Measurements from ENCODE around the gene CD47.

CD47 gene

GRCh38 chr3:108073764-108074431 is 16.9 kb downstream of the CD47 start:
- no peak for DNase-seq (ENCODE audit: low read depth)
- in situ Hi-C loops (cut with HindIII; ENCODE audit: low sequenced_read_pairs), result no loop called here
- TF ChIP-seq CTCF (IDR thresholded peaks at IDR 0.05; ENCODE audit: low read depth, low read length, missing control alignments), result no peak
- H3K4me3 ChIP-seq (ENCODE audit: low read depth, low read length), result no peak overlapping the region

- H3K4me3 ChIP-seq (ENCODE audit: low read depth, low read length), result no peak overlapping the region
- no peak for TF ChIP-seq CTCF (IDR thresholded peaks at IDR 0.05; ENCODE audit: low read depth, low read length, missing control alignments)
- in situ Hi-C loops (cut with HindIII; ENCODE audit: low sequenced_read_pairs), result no loop called here
- DNase-seq (ENCODE audit: low read depth), result no peak
Observed at GRCh38 chr3:108071368-108071767, 19.5 kb downstream of the CD47 start.

GRCh38 chr3:108070356-108070755 is 20.5 kb downstream of the CD47 start:
- no peak overlapping the region for H3K4me3 ChIP-seq (ENCODE audit: low read depth, low read length)
- DNase-seq (ENCODE audit: low read depth), result no peak
- no peak for TF ChIP-seq CTCF (IDR thresholded peaks at IDR 0.05; ENCODE audit: low read depth, low read length, missing control alignments)
- in situ Hi-C loops (cut with HindIII; ENCODE audit: low sequenced_read_pairs), result no loop called here

- no peak overlapping the region for H3K4me3 ChIP-seq (ENCODE audit: low read depth, low read length)
- peak; percentile 78 for DNase-seq (ENCODE audit: low read depth)
- in situ Hi-C loops (cut with HindIII; ENCODE audit: low sequenced_read_pairs), result no loop called here
- TF ChIP-seq CTCF (IDR thresholded peaks at IDR 0.05; ENCODE audit: low read depth, low read length, missing control alignments), result no peak
Observed at GRCh38 chr3:108067768-108068167, 23.1 kb downstream of the CD47 start.

GRCh38 chr3:108065096-108065495 is 25.7 kb downstream of the CD47 start:
- in situ Hi-C loops (cut with HindIII; ENCODE audit: low sequenced_read_pairs), result no loop called here
- H3K4me3 ChIP-seq (ENCODE audit: low read depth, low read length), result no peak overlapping the region
- no peak for TF ChIP-seq CTCF (IDR thresholded peaks at IDR 0.05; ENCODE audit: low read depth, low read length, missing control alignments)
- no peak for DNase-seq (ENCODE audit: low read depth)

GRCh38 chr3:108064293-108064887 is 26.4 kb downstream of the CD47 start:
- no peak for TF ChIP-seq CTCF (IDR thresholded peaks at IDR 0.05; ENCODE audit: low read depth, low read length, missing control alignments)
- DNase-seq (ENCODE audit: low read depth), result no peak
- no peak overlapping the region for H3K4me3 ChIP-seq (ENCODE audit: low read depth, low read length)
- in situ Hi-C loops (cut with HindIII; ENCODE audit: low sequenced_read_pairs), result no loop called here

Data from astrocyte of the cerebellum (primary cell).